ENCODE results near the gene CCDC88A. TPM values are rescaled to one million over a fixed set of nuclear protein-coding genes. Genes with fewer than 3 reads are reported as not detected.
"Not testable (repeated sequence)": the region's sequence is repeated elsewhere in the genome, so short reads cannot be mapped to it uniquely, and the experiment has no call there.

Gene CCDC88A
- polyA plus RNA-seq, 4 donors = 52.8 to 72.6 (median 68.1) TPM

GRCh38 chr2:55259586-55259985 is 160.1 kb downstream of the CCDC88A start:
- DNase-seq (ENCODE audit: low read depth in 4 of 4, low spot score in 3 of 4) = not testable (repeated sequence)

GRCh38 chr2:55252832-55253231 is 166.8 kb downstream of the CCDC88A start:
- no peak for DNase-seq (ENCODE audit: low read depth in 4 of 4, low spot score in 3 of 4)

- DNase-seq (ENCODE audit: low read depth in 4 of 4, low spot score in 3 of 4) = no peak
Observed at GRCh38 chr2:55247025-55247424, 172.6 kb downstream of the CCDC88A start.

GRCh38 chr2:55245411-55245810 is 174.2 kb downstream of the CCDC88A start:
- no peak for DNase-seq (ENCODE audit: low read depth in 4 of 4, low spot score in 3 of 4)

DNA sequence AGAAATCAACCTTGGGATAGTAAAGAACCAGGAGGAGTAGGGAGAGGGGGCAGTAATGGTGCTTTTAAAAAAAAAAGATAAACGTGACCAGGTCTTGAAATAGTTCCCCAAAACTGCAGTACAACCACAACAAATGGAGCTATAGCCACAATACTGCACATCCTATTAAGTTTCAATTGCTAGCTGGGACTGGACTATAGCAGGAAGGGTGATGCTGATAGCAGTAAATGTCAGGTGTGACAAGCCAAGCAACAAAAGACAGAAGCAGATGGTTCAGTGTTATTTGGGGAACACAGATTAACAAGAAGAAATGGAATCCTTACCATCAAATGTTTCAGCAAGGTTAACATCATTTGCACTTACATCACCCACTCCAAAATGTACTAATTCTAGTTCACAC is 177.0 kb downstream of the CCDC88A start:
- DNase-seq (ENCODE audit: low read depth in 4 of 4, low spot score in 3 of 4) = no peak

- DNase-seq (ENCODE audit: low read depth in 4 of 4, low spot score in 3 of 4) = not testable (repeated sequence)
Observed at GRCh38 chr2:55241582-55241981, 178.1 kb downstream of the CCDC88A start.

- DNase-seq (ENCODE audit: low read depth in 4 of 4, low spot score in 3 of 4) = no peak
Observed at GRCh38 chr2:55239656-55240222, 179.9 kb downstream of the CCDC88A start.

Other genes with a start within 250 kb of the CCDC88A start
- 10 to 100 TPM; 18.6 to 26.3 (median 21.3) TPM for gene CLHC1, start 187.6 kb downstream of the CCDC88A start, polyA plus RNA-seq (ENCODE audit: insufficient read length in 4 of 4)
- 1,000 to 10,000 TPM; 1,624 to 1,922 (median 1,810) TPM for gene RPS27A, start 187.2 kb downstream of the CCDC88A start, polyA plus RNA-seq (ENCODE audit: insufficient read length in 4 of 4)
- gene MTIF2, start 150.6 kb downstream of the CCDC88A start, polyA plus RNA-seq (ENCODE audit: insufficient read length in 4 of 4) = 10 to 100 TPM; 37.9 to 42.4 (median 41.9) TPM
- 100 to 1,000 TPM in 1 of 4 donors, 10 to 100 TPM in 3; 84.7 to 100 (median 96.2) TPM for gene CFAP36, start 99.9 kb upstream of the CCDC88A start, polyA plus RNA-seq (ENCODE audit: insufficient read length in 4 of 4)
- gene PPP4R3B, start 197.8 kb upstream of the CCDC88A start, polyA plus RNA-seq (ENCODE audit: insufficient read length in 4 of 4) = 10 to 100 TPM; 70.5 to 90.6 (median 87.3) TPM